ENCODE results near the gene SYNJ2.

GRCh38 chr6:158010591-158011477 lies 29.2 kb downstream of the SYNJ2 start:
- TF ChIP-seq CBX2 (IDR thresholded peaks at IDR 0.05; ENCODE audit: borderline replicate concordance, low read depth), result no peak
- TF ChIP-seq CTCF (IDR thresholded peaks at IDR 0.05), result no peak
- TF ChIP-seq SMC3 (IDR thresholded peaks at IDR 0.05), result no peak
- no peak for TF ChIP-seq CHD4 (IDR thresholded peaks at IDR 0.05; ENCODE audit: borderline replicate concordance)
- no peak for TF ChIP-seq EP300 (IDR thresholded peaks at IDR 0.05)
- no peak for TF ChIP-seq PBX3 (IDR thresholded peaks at IDR 0.05)
- TF ChIP-seq JUNB (IDR thresholded peaks at IDR 0.05), result no peak
- TF ChIP-seq CEBPB (IDR thresholded peaks at IDR 0.05), result no peak
- no peak for TF ChIP-seq HMGXB4 (CRISPR knock-in tag; IDR thresholded peaks at IDR 0.05; ENCODE audit: borderline replicate concordance)
- TF ChIP-seq RCOR1 (IDR thresholded peaks at IDR 0.05; ENCODE audit: low read depth, low read length), result no peak
